ENCODE data around the gene GPX3.
A peak's percentile ranks its signal among the peaks of the same experiment; 100 is the strongest.

Gene GPX3

DNA sequence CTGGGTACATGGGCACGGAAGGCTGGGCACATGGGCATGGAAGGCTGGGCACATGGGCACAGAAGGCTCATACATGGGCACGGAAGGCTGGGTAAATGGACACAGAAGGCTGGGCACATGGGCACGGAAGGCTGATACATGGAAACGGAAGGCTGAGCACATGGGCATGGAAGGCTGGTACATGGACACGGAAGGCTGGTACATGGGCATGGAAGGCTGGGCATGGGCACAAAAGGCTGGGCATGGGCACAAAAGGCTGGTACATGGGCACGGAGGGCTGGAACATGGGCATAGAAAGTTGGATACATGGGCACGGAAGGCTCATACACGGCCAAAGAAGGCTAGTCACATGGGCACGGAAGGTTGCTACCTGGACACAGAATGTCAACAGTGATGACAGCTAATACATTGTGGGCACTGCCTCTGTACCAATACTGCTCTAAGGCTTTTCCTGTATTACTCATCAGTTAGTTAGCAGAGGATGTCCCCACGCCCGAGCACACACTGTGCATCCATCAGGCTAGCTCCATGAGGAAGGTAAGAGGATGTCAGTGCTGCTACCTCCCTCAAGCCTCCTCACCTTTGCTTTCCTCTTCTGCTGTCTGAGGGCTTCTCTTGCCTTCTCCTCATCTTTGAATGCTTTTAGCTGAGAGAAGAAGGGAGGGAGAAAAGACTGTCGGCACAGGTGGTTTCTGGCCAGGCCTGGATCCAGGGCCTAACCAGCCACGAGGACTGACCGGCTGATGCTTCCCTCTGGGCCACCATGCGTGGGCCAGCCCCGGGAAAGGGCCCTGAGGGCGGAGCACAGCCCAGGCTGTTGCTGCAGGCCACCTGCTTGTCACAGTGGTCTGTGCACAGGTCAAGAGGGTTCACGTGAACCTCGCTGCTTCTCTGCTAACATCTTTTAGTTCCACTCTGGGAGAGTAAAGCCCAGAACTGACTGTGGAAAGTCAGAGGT is 14.3 kb downstream of the GPX3 start:
- DNase-seq (ENCODE audit: low read depth) = no peak

DNA sequence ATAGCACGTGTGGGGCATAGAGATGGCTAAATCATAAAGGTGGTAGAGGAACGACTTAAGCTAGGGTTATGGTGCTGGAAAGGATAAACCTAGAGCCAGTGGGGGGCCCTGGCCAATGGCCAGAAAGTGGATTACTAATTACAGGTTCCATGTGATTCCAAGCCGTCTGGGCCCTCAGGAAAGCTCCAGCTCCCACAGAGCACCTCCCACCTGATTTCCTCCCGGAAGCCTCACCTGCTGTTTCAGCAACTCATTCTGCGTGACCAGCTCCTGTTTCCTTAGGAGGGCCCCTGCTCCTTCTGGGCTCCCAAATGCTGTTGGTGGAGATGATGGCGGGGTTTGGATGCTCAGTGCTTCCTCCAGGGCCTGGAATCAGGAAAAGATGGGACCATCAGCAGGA is 16.2 kb downstream of the GPX3 start:
- DNase-seq (ENCODE audit: low read depth) = no peak

DNA sequence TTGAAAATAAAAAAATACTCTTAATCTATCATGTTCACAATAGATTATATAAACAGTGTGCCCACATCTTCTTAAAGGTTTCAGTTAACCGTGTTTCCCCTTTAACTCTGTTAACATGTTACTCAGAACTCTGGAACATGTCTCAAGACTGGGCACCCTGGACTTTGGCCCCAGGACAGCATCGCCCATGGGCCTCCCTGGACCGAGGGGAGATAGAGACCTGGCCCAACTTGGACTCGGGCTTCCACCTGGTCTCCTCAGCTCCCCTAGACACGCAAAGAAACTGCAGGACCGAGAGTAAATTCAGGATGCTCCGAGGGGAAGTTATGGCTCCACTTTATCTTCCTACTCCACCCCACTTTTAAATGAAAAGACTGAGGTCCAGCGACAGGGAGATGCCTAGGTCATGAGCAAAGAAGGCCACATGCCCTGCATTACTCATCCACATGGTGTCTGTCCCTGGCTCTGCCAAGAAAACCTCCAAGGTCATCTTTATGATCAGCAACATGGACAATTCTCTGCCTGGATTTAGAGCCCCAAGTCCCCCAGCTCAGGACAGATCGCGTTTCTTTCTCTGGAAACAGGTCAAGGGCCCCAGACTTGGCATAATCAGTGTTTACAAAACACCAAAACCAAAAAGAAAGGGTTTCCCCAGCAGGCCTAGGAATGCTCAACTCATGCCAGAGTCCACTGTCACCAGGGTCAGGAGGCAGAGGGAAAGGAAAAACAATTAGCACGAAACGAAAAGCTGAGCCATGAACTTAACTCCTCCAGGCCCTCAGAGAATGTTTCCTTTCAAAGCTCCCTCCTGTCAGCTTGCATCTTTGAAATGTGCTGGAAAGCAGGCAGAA is 17.4 kb downstream of the GPX3 start:
- DNase-seq (ENCODE audit: low read depth) = no peak

DNA sequence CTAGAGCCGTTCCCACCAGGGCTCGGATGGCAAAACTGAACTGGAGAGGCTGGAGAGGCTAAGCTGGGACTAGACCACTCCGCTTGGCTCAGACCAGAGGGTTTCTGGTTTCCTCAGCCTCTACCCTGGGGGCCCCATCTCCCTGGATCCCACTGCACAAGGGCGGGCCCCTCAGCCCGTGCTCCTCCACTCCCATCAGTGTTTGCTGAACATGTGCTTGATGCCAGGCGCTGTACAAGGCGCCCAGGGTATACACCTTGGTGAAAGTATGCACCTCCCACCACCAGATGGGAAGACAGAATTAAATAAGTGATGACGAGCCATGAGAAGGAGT is 18.0 kb downstream of the GPX3 start:
- DNase-seq (ENCODE audit: low read depth) = no peak

DNA sequence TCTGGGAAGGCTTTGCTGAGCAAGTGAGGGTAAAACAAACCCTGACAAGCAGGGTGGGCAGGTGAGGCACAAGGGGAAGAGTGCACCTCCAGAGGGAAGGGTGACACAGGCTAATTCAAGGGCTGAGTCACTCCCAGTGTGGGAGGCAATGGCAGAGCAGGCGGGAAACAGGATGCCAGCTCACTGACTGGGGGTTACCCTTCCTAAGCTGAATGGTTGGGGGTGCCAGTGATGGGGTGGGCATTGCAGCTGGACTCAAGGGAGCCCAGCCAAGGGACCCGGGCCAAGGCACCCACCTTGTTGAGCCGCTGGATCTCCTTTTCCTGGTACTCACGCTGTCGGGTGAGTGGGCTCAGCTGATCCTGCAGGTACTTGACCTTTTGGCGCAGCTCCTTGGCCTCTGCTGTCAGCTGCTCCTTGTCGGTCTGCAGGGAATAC is 18.4 kb downstream of the GPX3 start:
- no peak for DNase-seq (ENCODE audit: low read depth)

DNA sequence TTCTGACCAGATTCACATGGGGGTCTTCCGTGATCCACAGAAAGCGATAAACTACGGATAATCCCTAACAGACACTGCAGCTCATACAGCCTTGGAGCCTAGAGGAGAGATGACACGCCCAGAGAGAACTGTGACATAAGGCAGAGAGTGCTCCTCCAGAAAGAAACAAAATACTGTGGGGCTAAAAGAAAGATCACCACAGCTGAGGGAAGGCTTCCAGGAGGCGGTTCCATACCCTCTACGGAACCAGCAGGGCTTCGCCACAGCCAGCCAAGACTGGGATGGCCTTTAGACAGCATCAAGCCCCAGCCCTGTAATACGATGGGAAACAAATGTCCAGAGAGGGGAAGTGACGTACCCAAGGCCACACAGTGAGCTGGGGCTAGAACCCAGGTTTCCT is 19.3 kb downstream of the GPX3 start:
- no peak for DNase-seq (ENCODE audit: low read depth)

DNA sequence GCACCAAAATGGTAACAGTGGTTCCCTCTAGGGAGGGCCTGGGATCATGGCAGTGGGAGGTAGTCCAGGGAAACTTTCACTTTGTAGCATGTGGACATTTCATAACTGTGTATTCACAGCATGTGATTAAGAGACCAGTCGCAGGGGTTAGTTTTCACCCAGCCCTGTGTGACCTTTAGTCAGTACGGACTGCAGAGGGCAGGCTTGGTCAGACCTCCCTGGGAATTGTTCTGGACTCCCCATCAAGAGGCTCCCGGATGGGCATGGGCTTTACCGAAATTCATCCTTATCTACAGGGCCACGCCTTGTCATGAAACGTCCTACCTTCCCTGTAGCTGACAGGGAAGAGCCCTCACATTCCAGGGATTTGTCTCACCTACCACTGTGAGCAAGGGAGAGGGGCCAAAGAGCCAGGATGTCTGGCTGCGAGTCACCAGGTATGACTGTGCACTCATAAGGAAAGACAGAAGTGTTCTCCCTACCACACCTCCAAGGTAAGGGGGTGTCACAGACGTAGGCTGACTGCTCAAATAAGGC is 19.9 kb downstream of the GPX3 start:
- no peak for DNase-seq (ENCODE audit: low read depth)

DNA sequence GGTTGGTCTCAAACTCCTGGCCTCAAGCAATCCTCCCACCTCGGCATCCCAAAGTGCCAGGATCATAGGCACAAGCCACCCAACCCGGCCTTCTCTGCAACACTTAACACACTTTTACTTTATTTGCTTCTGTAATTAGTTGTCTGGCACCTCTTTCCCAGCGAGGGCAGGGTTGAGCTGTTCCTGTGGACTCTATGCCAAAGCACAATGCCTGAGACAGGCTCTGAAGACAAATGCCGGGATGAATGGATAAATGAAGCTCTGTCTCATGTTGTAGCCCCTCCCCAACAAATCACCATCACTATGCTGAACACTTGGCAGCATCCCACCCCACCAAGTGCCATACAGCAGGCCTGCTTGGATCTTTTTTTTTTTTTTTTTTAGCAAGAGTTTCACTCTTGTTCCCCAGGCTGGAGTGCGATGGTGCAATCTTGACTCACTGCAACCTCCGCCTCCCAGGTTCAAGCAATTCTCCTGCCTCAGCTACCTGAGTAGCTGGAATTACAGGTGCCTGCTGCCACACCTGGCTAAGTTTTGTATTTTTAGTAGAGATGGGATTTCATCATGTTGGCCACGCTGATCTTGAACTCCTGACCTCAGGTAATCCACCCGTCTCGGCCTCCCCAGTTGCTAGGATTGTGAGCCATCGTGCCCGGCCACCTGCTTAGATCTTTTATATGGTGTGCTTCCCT is 21.3 kb downstream of the GPX3 start:
- DNase-seq (ENCODE audit: low read depth) = no peak

DNA sequence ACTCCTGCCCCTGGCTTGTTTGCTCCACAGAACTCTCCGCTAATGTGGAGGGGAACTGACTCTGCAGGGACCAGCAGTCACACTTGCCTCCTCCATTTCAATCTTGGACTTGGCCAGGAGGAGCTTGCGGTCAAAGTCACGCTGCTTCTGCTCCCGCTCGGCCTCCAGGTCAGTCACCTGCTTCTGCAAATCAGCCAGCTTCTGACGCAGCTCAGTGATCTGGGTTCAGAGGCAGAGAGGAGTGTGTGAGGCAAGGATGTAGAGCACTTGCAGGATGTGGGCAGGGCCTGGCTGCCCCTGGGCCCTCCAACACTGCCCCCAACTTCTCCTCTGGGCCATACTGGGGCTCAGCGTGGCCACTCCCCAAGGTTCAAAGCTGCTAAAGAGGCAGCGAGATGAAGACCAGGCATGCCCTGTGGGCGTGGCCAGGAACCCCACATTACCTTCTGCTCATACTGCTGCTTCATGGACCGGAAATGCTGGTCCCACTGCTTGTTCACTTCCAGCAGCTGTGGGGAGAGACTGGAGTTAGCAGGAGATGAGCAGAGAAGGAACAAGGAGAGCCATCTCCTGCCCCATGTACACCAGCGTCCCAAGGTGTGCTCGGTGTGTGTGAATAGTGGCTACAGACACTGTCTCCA is 22.2 kb downstream of the GPX3 start:
- no peak for DNase-seq (ENCODE audit: low read depth)

DNA sequence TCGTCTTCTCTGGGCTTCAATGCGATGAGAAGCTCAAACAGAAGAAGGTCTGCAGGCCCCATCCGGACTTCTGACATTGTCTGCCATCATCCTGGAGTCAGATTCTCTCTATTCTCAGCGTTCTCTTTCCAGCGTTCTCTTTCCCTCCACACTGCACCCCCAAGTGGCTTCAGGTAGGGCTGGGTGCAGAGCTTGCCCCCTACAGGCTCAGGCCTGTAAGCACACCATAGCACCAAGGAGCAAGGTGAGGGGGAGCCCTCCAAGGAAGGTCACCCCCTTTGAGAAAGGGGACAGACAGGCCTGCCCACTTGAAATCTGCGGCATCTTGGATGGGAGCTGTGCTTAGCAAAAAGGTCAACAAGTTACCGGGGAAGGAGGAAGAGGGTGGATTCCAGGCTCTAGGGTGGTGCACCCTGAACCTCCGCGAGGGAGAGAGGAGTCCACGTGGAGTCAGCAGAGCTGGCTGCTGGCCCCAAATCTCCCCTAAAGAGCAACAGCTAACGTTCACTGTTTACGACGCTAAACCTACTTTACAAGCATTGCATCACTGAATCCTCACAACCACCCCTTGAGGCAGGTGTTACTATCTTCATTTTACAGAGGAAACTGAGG is 27.5 kb downstream of the GPX3 start:
- no peak for DNase-seq (ENCODE audit: low read depth)

DNA sequence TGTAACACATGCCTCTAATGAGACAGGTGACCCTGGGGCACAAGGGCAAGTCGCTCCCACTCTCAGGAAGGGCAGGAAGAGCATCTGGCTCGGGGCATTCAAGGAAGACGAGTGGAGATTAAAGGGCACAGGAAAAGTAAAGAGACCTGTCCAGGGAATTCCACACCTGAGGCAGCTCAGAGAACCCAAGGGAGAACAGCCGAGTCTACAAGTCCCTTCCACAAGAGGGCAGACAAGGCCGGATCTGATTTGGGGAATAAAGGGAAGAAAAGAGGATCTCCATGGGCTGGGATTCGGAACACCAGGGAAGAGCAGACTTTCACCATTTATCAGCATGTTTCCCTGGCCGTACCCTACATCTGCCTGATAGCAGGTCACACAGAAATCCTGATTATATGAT is 28.1 kb downstream of the GPX3 start:
- DNase-seq (ENCODE audit: low read depth) = no peak

DNA sequence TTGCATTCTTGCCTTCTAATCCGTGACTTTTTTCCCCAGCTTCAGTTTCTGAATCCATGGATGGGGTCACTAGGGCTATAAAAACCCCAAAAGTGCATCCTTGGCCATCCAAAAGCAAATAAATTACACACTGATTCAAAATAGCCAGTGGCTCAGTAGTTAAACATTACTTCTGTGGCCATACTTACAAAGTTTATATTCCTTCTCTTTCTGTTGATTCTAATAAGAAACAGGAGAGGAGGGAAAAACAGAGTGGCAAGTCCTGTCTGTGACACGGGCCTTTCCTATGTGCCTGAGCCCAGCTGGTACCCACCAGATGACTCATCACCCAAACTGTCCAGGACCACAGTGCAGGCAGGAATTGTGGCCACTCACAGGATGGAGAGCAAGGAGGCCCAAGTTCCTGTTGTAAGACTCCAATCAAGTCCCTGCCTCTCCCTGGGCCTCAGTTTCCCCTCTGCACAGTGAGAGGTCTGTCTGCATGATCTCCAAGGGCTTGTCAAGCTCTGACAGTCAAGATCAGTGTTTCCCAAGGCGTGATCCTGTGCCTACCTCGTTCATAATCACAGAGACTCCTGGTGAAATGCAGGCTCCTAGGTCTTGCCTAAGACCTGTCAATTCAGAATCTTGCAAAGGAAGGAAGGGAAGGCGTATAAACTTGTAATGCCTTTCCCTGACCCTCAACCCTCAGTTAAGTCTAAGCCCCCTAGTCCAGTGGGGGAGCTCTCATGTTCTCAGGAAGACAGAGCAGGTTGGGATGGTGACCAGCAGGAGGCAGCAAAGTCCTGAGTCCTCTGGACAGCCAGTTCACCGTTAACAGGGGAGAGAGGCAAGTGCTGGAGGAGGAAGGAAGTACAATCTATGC is 30.9 kb downstream of the GPX3 start:
- DNase-seq (ENCODE audit: low read depth) = peak; percentile 60

DNA sequence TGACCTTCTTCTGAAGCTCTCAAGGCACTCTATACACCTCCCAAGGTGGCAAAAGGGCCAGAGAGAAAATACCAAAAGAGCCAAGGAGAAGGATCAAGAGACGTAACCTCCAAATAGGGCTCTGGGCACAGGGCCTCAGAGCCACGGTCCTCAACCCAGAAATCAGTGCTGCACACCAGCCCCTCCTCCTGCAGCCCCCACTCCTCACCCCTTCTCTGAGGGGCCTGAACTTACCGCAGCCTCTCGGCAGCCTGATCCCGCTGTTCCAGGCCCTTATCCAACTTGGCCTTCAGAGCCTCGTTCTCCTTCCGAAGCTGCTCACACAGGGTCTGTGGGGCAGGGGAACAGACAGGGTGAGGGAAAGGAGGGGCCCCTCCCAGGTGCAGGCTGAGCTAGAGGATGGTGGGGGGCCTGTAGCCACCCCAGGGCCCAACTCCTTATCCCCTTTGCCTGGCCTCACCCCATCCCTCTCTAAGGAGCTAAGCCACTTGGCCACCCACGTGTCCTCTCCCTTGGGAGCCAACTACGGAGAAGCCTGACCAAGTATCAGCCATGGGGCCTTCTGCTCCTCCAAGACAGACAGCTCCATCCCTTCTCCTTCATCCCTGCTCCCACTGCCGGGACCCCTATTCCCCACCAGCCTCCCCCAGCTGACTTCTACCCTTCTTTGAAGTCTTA is 31.7 kb downstream of the GPX3 start:
- DNase-seq (ENCODE audit: low read depth) = no peak

DNA sequence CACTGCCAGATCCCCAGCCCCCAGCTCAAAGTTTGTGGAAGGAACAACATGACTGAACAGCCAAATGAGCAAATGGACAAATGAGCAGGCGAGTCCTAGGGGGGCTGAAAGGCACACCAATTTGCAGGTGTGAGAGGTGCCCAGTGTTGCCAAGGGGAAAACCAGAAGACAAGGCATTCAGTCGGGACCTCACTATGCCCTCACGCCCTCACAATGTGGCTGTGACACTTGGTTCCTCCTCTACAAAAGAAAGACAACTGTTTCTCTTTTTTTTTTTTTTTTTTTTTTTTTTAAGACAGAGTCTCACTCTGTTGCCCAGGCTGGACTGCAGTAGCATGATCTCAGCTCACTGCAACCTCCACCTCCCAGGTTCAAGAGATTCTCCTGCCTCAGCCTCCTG is 32.4 kb downstream of the GPX3 start:
- DNase-seq (ENCODE audit: low read depth) = no peak

DNA sequence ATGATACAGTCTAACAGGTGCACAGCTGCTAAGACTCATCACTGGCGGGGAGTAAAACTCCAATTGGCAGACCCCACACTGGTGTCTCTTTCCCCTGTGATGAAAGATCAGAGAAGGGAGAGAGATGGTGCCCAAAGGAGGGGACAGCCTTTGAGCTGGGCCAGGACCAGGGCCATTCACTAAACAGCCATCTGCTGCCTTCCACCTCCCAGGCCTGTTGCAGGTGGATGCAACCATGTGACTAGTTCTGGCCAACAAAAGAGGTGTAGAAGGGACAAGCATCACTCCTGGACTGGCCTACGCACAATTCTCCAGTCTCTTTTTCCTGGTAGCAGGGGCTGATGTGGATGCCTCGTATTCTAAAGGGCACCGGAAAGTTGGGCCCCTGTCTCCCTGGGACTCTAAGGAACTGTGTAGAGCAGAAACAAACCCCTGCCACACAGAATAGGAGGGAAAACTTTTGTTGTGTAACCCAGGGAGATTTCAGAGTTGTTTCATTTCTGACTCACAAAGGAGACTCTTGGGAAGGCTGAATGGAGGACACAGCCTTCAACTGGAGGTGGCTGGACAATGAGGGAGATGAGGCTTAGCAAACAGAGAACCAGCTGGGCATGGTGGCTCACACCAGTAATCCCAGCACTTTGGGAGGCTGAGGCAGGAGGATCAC is 33.5 kb downstream of the GPX3 start:
- DNase-seq (ENCODE audit: low read depth) = no peak

DNA sequence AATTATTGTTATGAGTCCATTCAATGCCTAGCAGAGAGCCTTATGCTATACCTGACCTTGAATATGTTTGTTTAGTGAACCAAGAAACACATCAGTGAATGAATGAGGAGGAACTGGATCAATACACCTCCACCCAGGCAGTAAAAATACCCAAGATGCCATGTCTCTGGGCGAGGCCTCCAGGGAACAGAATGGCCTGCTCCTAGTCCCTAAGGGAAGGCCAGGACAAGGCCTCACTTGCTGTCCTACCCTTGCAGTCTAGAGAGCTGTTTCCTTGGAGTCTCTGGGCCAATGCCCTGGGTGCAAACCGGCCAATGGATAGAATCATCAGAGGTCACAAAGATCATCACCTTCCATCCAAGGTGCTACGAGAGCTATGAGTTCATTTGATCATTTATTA is 34.3 kb downstream of the GPX3 start:
- no peak for DNase-seq (ENCODE audit: low read depth)

DNA sequence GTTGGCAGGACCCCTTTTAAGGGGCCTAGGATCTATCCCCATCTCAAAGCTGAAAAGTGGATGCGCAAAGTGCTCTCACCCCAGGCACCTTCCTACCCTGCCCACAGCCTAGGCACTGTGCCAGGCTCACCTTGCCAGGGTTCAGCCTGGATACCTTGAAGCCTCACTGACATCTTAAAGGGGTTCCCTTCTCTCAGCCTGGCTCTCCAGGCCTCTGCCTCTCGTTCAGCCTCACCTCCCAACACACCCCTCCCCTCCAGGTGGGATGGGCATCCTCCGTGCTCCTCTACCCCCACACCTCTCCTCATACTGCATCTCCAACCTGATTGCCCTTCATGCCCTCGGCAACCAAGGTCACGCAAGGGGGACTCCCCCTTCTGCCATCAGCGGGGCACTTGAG is 34.9 kb downstream of the GPX3 start:
- DNase-seq (ENCODE audit: low read depth) = no peak

DNA sequence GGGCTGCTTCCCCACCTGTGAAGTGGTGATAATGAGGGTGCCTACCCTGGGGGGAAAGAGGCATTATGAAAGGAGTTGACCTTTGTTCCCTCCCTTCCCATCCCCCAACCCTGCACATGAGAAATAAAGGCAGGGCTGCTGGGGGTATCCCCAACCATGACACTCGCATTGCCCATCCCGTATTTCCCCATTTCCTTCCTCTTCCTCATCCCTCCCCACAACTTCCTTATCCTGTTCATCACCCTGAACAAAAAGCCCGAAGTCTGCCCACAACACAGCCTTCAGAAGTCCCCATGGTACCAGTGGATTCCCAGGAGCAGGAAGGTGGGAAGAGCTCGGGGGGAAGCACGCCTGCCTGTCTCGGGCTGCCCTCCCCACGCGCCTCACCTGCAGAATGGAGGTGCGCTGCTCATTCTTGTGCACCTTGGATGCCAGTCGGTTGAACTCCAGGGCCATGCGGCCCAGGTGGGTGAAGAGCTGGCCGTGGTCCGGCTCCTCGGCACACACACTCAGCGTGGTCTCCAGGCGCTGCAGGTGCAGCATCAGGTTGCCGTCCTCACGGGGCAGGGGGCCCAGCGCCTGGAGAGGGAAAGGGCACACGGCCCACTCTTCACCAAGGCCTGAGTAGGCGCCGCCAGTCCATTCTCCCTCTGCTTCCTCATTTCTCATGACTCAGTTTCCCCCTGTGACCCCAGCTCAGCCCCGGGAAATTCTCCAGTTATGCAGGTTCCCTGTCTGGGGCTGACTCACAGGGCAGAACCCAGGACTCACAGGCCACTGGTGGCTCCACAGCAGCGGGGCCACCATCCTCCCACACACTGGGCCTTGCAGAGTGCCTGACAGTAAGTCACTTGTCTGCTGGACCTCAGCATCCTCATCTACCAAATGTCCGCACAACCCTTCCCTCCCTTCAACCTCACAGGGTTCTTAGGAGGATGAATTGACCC is 36.3 kb downstream of the GPX3 start:
- DNase-seq (ENCODE audit: low read depth) = no peak
